PC-3 (cell line): ENCODE measurements around the gene TP63. TPM values are rescaled to one million over a fixed set of nuclear protein-coding genes. Genes with fewer than 3 reads are reported as not detected.

ENCODE experiments used
- ATAC-seq: fragments of 200-7000 bp; cut with Tn5 transposase; 2 replicates; pipeline ENCODE4 v1.9.1; 2020; ENCODE audit warnings: mild to moderate bottlenecking, moderate library complexity
- BruUV-seq: library from RNA; stranded (reverse); fragments of 400-500 nt; replicated peaks from 2 replicates; lab custom pipeline; 2021; lab: Mats Ljungman, UMichigan
- CTCF ChIA-PET: fragments of 300-600 bp; sonication (Branson Sonifier 250); formaldehyde crosslinking; loops from one replicate; lab custom pipeline; 2022; ENCODE audit warnings: antibody characterized with exemption; lab: Charles Lee
- POLR2A ChIA-PET: fragments of 300-600 bp; sonication (Branson Sonifier 250); formaldehyde crosslinking; loops from one replicate; lab custom pipeline; 2022; ENCODE audit warnings: antibody characterized with exemption; ENCODE audit not compliant: unreplicated experiment; lab: Charles Lee
- DNase-seq: peaks from one replicate; pipeline ENCODE4 v3.0.0-alpha.2; 2015
- H2AFZ ChIP-seq: fragments of 300-600 bp; sonication (generic); 2 replicates; pipeline ENCODE4 v1.6.0; 2016; ENCODE audit warnings: antibody characterized with exemption, low read length
- H3F3A ChIP-seq: fragments of 300-600 bp; sonication (generic); one replicate; pipeline ENCODE4 v1.6.0; 2017; ENCODE audit warnings: antibody characterized with exemption, low read length, control low read depth, mild to moderate bottlenecking; ENCODE audit not compliant: unreplicated experiment
- H3K27ac ChIP-seq: fragments of 300-600 bp; sonication (generic); 2 replicates; pipeline ENCODE4 v1.5.1; 2016; ENCODE audit warnings: mild to moderate bottlenecking, low read length
- H3K27me3 ChIP-seq: fragments of 300-600 bp; sonication (generic); 2 replicates; pipeline ENCODE4 v1.6.1; 2016; ENCODE audit warnings: low read length, mixed read lengths
- H3K36me3 ChIP-seq: fragments of 300-600 bp; sonication (generic); 2 replicates; pipeline ENCODE4 v1.6.1; 2016; ENCODE audit warnings: low read depth, mixed run types, low read length, mixed read lengths
- H3K4me1 ChIP-seq: fragments of 300-600 bp; sonication (generic); 2 replicates; pipeline ENCODE4 v1.5.1; 2016; ENCODE audit warnings: low read length; ENCODE audit not compliant: insufficient read depth
- H3K4me2 ChIP-seq: fragments of 300-600 bp; sonication (generic); 2 replicates; pipeline ENCODE4 v1.6.0; 2016; ENCODE audit warnings: low read length
- H3K4me3 ChIP-seq: fragments of 300-600 bp; sonication (generic); 2 replicates; pipeline ENCODE4 v1.5.1; 2016; ENCODE audit warnings: mild to moderate bottlenecking, low read length, mixed read lengths
- H3K79me2 ChIP-seq: fragments of 300-600 bp; sonication (generic); 2 replicates; pipeline ENCODE4 v1.6.1; 2017; ENCODE audit warnings: low read length, mixed read lengths
- H3K9ac ChIP-seq: fragments of 300-600 bp; sonication (generic); 2 replicates; pipeline ENCODE4 v1.6.0; 2016; ENCODE audit warnings: mild to moderate bottlenecking, low read length
- H3K9me2 ChIP-seq: fragments of 300-600 bp; sonication (generic); replicated peaks from 2 replicates; pipeline ENCODE4 v1.6.1; 2016; ENCODE audit warnings: mixed run types, low read length, mixed read lengths
- H3K9me3 ChIP-seq: fragments of 300-600 bp; sonication (generic); 2 replicates; pipeline ENCODE4 v1.6.1; 2016; ENCODE audit warnings: low read length, mixed read lengths
- H4K20me1 ChIP-seq: fragments of 300-600 bp; sonication (generic); 2 replicates; pipeline ENCODE4 v1.6.1; 2016; ENCODE audit warnings: low read length, mixed read lengths
- CTCF ChIP-seq: fragments of 300-600 bp; sonication (generic); conservative IDR thresholded peaks from 2 replicates; pipeline ENCODE4 v1.5.1; 2017; ENCODE audit warnings: antibody characterized with exemption, low read depth, mild to moderate bottlenecking, low read length
- EZH2 ChIP-seq: fragments of 300-600 bp; sonication (generic); IDR thresholded peaks from one replicate; pipeline ENCODE4 v1.6.1; 2017; ENCODE audit warnings: antibody characterized with exemption, mild to moderate bottlenecking, low read length; ENCODE audit not compliant: unreplicated experiment
- EZH2phosphoT487 ChIP-seq: fragments of 300-600 bp; sonication (generic); IDR thresholded peaks from 2 replicates; pipeline ENCODE4 v1.6.1; 2018; ENCODE audit warnings: mild to moderate bottlenecking, antibody characterized with exemption, low read length, borderline replicate concordance
- intact Hi-C: fragments of 100-400 bp; cut with micrococcal nuclease; formaldehyde crosslinking; loops from 2 replicates; pipeline ENCODE4 v1.9.0; 2023
- total RNA-seq: library from RNA; depleted of rRNA; stranded (reverse); fragments of >200 nt; gene quantifications from 2 replicates; pipeline ENCODE4 v1.2.3, GENCODE V29; 2014

The TP63 gene
- total RNA-seq, 1 experiment from 2014 or later: 0.29 TPM

GRCh38 chr3:189588475-189589178 is 42.6 kb upstream of the TP63 start:
- intact Hi-C loops: no loop called here
- no peak for TF ChIP-seq EZH2phosphoT487
- TF ChIP-seq CTCF: no peak
- TF ChIP-seq EZH2: no peak
- POLR2A ChIA-PET: no interaction called here
- Histone ChIP-seq H3F3A (peaks cover 7% of the 10 kb centered on the region), H3K27ac (peak overlapping the region; percentile 63), H3K9ac (no peak overlapping the region), H3K9me3 (no peaks in the 10 kb centered on the region), H3K4me3 (peak overlapping the region; percentile 21; the same call in 1 of the 2 replicates), H3K9me2 (no peaks in the 10 kb centered on the region), H3K4me2 (peak overlapping the region; percentile 61), H3K79me2 (no peaks in the 10 kb centered on the region), H3K36me3 (no peaks in the 10 kb centered on the region), H2AFZ (peak overlapping the region; percentile 69), H3K27me3 (no peaks in the 10 kb centered on the region), H3K4me1 (peaks cover 21% of the 10 kb centered on the region), H4K20me1 (no peaks in the 10 kb centered on the region)
- BruUV-seq: no TSS peak
- CTCF ChIA-PET: no interaction called here
- DNase-seq: peak; percentile 88
- ATAC-seq: peak; percentile 89

DNA sequence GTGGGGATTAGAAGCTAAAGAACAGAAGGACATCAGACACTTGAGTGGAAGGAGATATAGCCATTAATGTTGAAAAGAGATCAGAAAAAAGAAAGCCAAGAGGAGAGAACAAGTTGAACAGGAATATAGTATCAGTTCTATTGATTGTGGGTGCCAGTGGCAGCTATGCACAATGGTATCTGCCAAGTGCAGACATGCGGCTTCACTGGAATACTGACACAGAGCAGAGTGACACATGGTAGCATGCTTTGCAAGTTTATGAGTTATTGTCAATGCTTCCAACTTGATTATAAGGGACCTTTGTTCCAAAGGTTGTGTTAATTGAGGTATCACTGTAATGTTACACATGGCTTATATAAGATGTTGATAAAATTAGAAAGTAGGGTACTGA is 42.0 kb upstream of the TP63 start:
- Histone ChIP-seq H2AFZ (peak overlapping the region; percentile 69), H3K9ac (no peak overlapping the region), H3K27ac (peak overlapping the region; percentile 63), H4K20me1 (no peaks in the 10 kb centered on the region), H3K4me3 (no peak overlapping the region), H3K4me1 (peaks cover 21% of the 10 kb centered on the region), H3F3A (peaks cover 7% of the 10 kb centered on the region), H3K4me2 (peak overlapping the region; percentile 61), H3K27me3 (no peaks in the 10 kb centered on the region), H3K9me2 (no peaks in the 10 kb centered on the region), H3K79me2 (no peaks in the 10 kb centered on the region), H3K9me3 (no peaks in the 10 kb centered on the region), H3K36me3 (no peaks in the 10 kb centered on the region)
- no peak for ATAC-seq
- ChIA-PET POLR2A (no interaction called here), CTCF (no interaction called here)
- peak; percentile 28 for DNase-seq
- BruUV-seq: no TSS peak
- intact Hi-C loops: no loop called here
- no peak for TF ChIP-seq EZH2phosphoT487
- TF ChIP-seq EZH2: no peak
- TF ChIP-seq CTCF: no peak

DNA sequence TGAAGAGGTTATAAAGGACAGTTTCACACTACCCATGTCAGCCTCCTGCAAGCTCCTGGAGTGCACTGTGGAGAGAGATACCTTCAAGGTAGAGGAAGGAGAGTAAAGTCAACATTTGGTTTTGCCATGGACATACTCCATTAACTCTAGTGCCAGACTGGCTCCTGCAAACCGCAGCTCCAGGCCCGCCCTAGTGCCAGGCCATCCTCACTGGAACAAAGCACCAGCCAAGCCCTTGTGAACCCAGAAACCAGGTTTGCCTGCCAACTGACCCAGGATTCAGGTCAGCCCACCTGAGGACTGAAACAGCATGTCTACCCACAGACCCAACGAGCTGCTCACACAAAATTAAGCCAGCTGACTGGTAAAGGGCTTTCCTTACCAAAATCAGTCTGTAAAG is 41.0 kb upstream of the TP63 start:
- Histone ChIP-seq H3K4me1 (peaks cover 21% of the 10 kb centered on the region), H3F3A (peaks cover 7% of the 10 kb centered on the region), H3K9me2 (no peaks in the 10 kb centered on the region), H3K79me2 (no peaks in the 10 kb centered on the region), H3K4me2 (no peak overlapping the region), H3K27ac (no peak overlapping the region), H2AFZ (no peak overlapping the region), H3K27me3 (no peaks in the 10 kb centered on the region), H3K9me3 (no peaks in the 10 kb centered on the region), H4K20me1 (no peaks in the 10 kb centered on the region), H3K36me3 (no peaks in the 10 kb centered on the region), H3K4me3 (no peak overlapping the region), H3K9ac (no peak overlapping the region)
- intact Hi-C loops: no loop called here
- BruUV-seq: no TSS peak
- CTCF ChIA-PET: no interaction called here
- TF ChIP-seq EZH2phosphoT487: no peak
- no peak for TF ChIP-seq CTCF
- no peak for TF ChIP-seq EZH2
- ATAC-seq: no peak
- POLR2A ChIA-PET: no interaction called here
- no peak for DNase-seq
